K562 (cell line): ENCODE data around the gene MYLK3. TPM values are rescaled to one million over a fixed set of nuclear protein-coding genes. Genes with fewer than 3 reads are reported as not detected.

Source experiments
- HNRNPH1 ChIP-seq: fragments of 200-400 bp; formaldehyde crosslinking; optimal IDR thresholded peaks from 2 replicates; pipeline ENCODE3; 2017; ENCODE audit warnings: low read depth, mild to moderate bottlenecking, low read length, moderate library complexity
- MEF2A ChIP-seq: IDR thresholded peaks from 2 replicates; pipeline ENCODE4 v1.6.1; 2011; ENCODE audit warnings: low read depth, mild to moderate bottlenecking, low read length, moderate library complexity; ENCODE audit not compliant: control insufficient read depth
- POLR2H ChIP-seq: IDR thresholded peaks from 2 replicates; pipeline ENCODE4 v1.6.1; 2016; ENCODE audit warnings: missing genetic modification characterization, low read depth, mild to moderate bottlenecking, control low read depth, missing compliant biosample characterization, moderate library complexity
- ZNF41 ChIP-seq: fragments of 250-450 bp; sonication (Bioruptor Pico); conservative IDR thresholded peaks from 2 replicates; pipeline ENCODE4 v1.4.0; 2020; ENCODE audit warnings: mild to moderate bottlenecking
- polyA plus RNA-seq, 8 experiments: library from polyadenylated mRNA; depleted of rRNA in 4 of 8; stranded (reverse) in 5 of 8; unstranded in 3 of 8; fragments of >200 nt; fragmentation: Nextera tagmentation in 2 of 8; fragmentation: Illumina TruSeq in 1 of 8; extraction: Ambion mirVana in 2 of 8; extraction: Trizol in 1 of 8; gene quantifications; 2 replicates each; pipeline versions ENCODE4 v1.2.1 to v1.2.3, GENCODE V29; 2011 to 2014; ENCODE audit warnings: inconsistent platforms in 1 of 8, missing spikeins in 1 of 8
- total RNA-seq, 7 experiments: library from RNA; depleted of rRNA in 6 of 7; stranded (reverse); fragments of >200 nt in 6 of 7; fragmentation: Illumina TruSeq in 2 of 7; extraction: Trizol in 2 of 7; gene quantifications; 2 replicates each; pipeline versions ENCODE4 v1.2.1 to v1.2.3, GENCODE V29; 2011 to 2021; ENCODE audit warnings: low replicate concordance in 1 of 7
- TF ChIP-seq, protein P1 (sequence below): sonication (generic); formaldehyde crosslinking; IDR thresholded peaks from 2 replicates; pipeline ENCODE4 v1.8.0; 2022; ENCODE audit warnings: missing genetic modification reagents, mild to moderate bottlenecking, borderline replicate concordance
- TF ChIP-seq, protein P2 (sequence below), 3 experiments: fragments of 200-800 bp in 1 of 3; fragments of 250-450 bp in 1 of 3; fragments of 450-650 bp in 1 of 3; sonication (Bioruptor Pico) in 1 of 3; sonication (Bioruptor generic) in 1 of 3; formaldehyde crosslinking in 1 of 3; IDR thresholded peaks; 2 replicates each; pipeline versions ENCODE4 v1.6.1 to v1.8.0; 2016 to 2022; ENCODE audit warnings: mild to moderate bottlenecking in 2 of 3, missing genetic modification characterization in 2 of 3, missing compliant biosample characterization in 1 of 3, moderate library complexity in 1 of 3

Gene MYLK3
- total and polyA plus RNA-seq, 9 of the 15 experiments (the other 6 are each of a cell fraction or from before 2014, with no cell fraction given) = 0.69 to 10.7 (median 4.7) TPM

DNA sequence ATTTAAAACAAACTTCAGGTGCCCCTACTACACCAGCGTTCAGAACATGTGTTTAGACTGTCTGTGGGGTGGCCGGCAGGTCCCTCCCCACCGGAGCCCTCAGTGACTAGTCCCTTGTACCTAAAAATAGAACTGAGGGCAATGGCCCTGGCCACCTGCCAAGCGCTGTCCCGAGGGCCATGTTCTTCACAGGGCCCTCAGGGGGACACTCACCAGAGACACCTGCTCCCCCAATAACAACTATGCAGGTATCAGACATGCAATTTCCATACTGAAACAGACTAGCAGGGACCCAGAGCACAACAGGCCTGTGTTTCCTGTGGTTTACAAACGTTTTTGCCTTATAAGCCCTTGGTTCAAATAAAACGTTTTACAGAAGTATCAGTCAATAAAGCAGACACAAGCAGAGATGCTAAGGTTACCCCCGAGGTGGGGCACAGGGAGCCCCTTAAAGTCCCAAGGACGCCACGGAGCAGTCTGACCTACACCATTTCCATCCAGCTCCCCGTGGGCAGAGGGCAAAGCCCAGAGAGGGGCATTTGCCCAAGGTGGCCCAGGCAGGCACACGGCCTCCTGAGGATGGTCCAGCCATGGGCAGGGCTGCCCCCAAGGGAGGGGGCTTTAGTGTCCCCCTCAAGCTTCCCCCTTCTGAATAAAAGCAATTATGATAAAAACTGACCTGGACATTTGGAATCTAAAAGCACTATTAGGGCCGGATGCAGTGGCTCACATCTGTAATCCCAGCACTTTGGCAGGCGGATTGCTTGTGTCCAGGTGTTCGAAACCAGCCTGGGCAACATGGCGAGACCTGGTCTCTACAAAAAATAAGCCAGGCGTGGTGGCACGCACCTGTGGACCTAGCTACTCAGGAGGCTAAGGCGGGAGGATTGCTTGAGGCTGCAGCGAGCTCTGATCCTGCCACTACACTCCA, 896 bp upstream of the MYLK3 start (continued):
- TF ChIP-seq ZNF41 (CRISPR knock-in tag) (no peak), POLR2H (no peak), HNRNPH1 (no peak), MEF2A (peak; percentile 92)
- TF ChIP-seq, protein P1, sequence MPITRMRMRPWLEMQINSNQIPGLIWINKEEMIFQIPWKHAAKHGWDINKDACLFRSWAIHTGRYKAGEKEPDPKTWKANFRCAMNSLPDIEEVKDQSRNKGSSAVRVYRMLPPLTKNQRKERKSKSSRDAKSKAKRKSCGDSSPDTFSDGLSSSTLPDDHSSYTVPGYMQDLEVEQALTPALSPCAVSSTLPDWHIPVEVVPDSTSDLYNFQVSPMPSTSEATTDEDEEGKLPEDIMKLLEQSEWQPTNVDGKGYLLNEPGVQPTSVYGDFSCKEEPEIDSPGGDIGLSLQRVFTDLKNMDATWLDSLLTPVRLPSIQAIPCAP = no peak
- TF ChIP-seq, protein P2, sequence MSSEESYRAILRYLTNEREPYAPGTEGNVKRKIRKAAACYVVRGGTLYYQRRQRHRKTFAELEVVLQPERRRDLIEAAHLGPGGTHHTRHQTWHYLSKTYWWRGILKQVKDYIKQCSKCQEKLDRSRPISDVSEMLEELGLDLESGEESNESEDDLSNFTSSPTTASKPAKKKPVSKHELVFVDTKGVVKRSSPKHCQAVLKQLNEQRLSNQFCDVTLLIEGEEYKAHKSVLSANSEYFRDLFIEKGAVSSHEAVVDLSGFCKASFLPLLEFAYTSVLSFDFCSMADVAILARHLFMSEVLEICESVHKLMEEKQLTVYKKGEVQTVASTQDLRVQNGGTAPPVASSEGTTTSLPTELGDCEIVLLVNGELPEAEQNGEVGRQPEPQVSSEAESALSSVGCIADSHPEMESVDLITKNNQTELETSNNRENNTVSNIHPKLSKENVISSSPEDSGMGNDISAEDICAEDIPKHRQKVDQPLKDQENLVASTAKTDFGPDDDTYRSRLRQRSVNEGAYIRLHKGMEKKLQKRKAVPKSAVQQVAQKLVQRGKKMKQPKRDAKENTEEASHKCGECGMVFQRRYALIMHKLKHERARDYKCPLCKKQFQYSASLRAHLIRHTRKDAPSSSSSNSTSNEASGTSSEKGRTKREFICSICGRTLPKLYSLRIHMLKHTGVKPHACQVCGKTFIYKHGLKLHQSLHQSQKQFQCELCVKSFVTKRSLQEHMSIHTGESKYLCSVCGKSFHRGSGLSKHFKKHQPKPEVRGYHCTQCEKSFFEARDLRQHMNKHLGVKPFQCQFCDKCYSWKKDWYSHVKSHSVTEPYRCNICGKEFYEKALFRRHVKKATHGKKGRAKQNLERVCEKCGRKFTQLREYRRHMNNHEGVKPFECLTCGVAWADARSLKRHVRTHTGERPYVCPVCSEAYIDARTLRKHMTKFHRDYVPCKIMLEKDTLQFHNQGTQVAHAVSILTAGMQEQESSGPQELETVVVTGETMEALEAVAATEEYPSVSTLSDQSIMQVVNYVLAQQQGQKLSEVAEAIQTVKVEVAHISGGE (CRISPR knock-in tag; IDR thresholded peaks at IDR 0.05) = 0 out of 6 replicates have a peak, but pooled peaks of 1 of the 3 experiments have one; percentile 36
